HepG2 (cell line): ENCODE data around the gene IYD. TPM values are rescaled to one million over a fixed set of nuclear protein-coding genes. Genes with fewer than 3 reads are reported as not detected.

ENCODE experiments used
- ATAC-seq: fragments of 200-7000 bp; cut with Tn5 transposase; 3 replicates; pipeline ENCODE4 v1.9.1; 2020; ENCODE audit warnings: mild to moderate bottlenecking, moderate library complexity
- BruUV-seq: library from RNA; stranded (reverse); fragments of 400-500 nt; replicated peaks from 2 replicates; lab custom pipeline; 2021; lab: Mats Ljungman, UMichigan
- CTCF ChIA-PET: fragments of 300-600 bp; formaldehyde crosslinking; extraction: SDS; loops from one replicate; lab custom pipeline; 2021; ENCODE audit warnings: low total read pairs, inconsistent platforms, low intra/inter-chr PET ratio; lab: Yijun Ruan, JAX
- POLR2A ChIA-PET: fragments of 350-600 bp; sonication (Branson Sonifier 250); formaldehyde crosslinking; loops from one replicate; lab custom pipeline; 2020; ENCODE audit warnings: antibody characterized with exemption, inconsistent platforms; lab: Yijun Ruan, JAX
- DNase-seq: peaks from one replicate; pipeline ENCODE4 v3.0.0-alpha.2; 2015; ENCODE audit warnings: low spot score
- FAIRE-seq: peaks from 3 replicates; lab custom pipeline; 2011; peaks lifted over from hg19 to GRCh38; lab: Jason Lieb, UNC
- H2AFZ ChIP-seq: one replicate; pipeline ENCODE4 v1.6.1; 2011; ENCODE audit warnings: low read length, inconsistent platforms
- H3K27ac ChIP-seq: fragments of 300-600 bp; 3 replicates; pipeline ENCODE4 v1.8.0; 2011; ENCODE audit warnings: mixed run types, mild to moderate bottlenecking, mixed read lengths, low read length, inconsistent platforms; ENCODE audit not compliant: insufficient read depth; ENCODE audit errors: extremely low read length
- H3K27me3 ChIP-seq, 2 experiments: fragments of 200-600 bp in 1 of 2; 2 replicates in 1 of 2; 3 replicates in 1 of 2; pipeline versions ENCODE4 v1.6.0 to v1.8.0; 2011; ENCODE audit warnings: low read length in 2 of 2, mild to moderate bottlenecking in 2 of 2, moderate library complexity in 2 of 2, inconsistent platforms in 1 of 2; ENCODE audit not compliant: insufficient read depth in 2 of 2, control insufficient read depth in 1 of 2
- H3K36me3 ChIP-seq, 2 experiments: fragments of 200-600 bp in 1 of 2; replicated peaks in 1 of 2; 2 replicates in 1 of 2; 3 replicates in 1 of 2; pipeline versions ENCODE4 v1.5.1 to v1.8.0; 2011; ENCODE audit warnings: low read length in 2 of 2, inconsistent platforms in 1 of 2; ENCODE audit not compliant: insufficient read depth in 2 of 2, control insufficient read depth in 1 of 2
- H3K4me1 ChIP-seq: 2 replicates; pipeline ENCODE4 v1.5.1; 2012; ENCODE audit warnings: low read length, inconsistent platforms; ENCODE audit not compliant: insufficient read depth
- H3K4me2 ChIP-seq: 2 replicates; pipeline ENCODE4 v1.6.0; 2011; ENCODE audit warnings: low read depth, low read length, inconsistent platforms
- H3K4me3 ChIP-seq, 3 experiments: fragments of 200-600 bp in 1 of 3; sonication (generic), shearing (Covaris generic) in 1 of 3; replicated peaks in 1 of 3; 2 replicates each; pipeline ENCODE4 v1.5.1; 2011 to 2016; ENCODE audit warnings: low read length in 3 of 3, inconsistent platforms in 2 of 3, low read depth in 2 of 3, mild to moderate bottlenecking in 2 of 3, control low read depth in 1 of 3, mixed read lengths in 1 of 3; ENCODE audit not compliant: insufficient read depth in 1 of 3
- H3K79me2 ChIP-seq: one replicate; pipeline ENCODE4 v1.6.1; 2011; ENCODE audit warnings: low read length, inconsistent platforms; ENCODE audit not compliant: insufficient read depth
- H3K9ac ChIP-seq: 2 replicates; pipeline ENCODE4 v1.6.0; 2011; ENCODE audit warnings: mild to moderate bottlenecking, low read depth, low read length, inconsistent platforms; ENCODE audit not compliant: insufficient read depth
- H3K9me3 ChIP-seq: 2 replicates; pipeline ENCODE4 v1.5.1; 2012; ENCODE audit warnings: mild to moderate bottlenecking, low read length
- H4K20me1 ChIP-seq: 2 replicates; pipeline ENCODE4 v1.6.0; 2011; ENCODE audit warnings: inconsistent platforms, mild to moderate bottlenecking, low read length, moderate library complexity; ENCODE audit not compliant: insufficient read depth
- ARID2 ChIP-seq: sonication (generic); formaldehyde crosslinking; IDR thresholded peaks from 2 replicates; pipeline ENCODE4 v1.8.1; 2022; ENCODE audit warnings: mild to moderate bottlenecking, missing genetic modification reagents, borderline replicate concordance
- ELF1 ChIP-seq: sonication (generic); formaldehyde crosslinking; IDR thresholded peaks from 2 replicates; pipeline ENCODE4 v1.4.0; 2020; ENCODE audit warnings: missing genetic modification reagents
- MEIS1 ChIP-seq: sonication (generic); formaldehyde crosslinking; IDR thresholded peaks from 2 replicates; pipeline ENCODE4 v1.9.0; 2021; ENCODE audit warnings: mild to moderate bottlenecking, missing genetic modification reagents, moderate library complexity, borderline replicate concordance
- SKI ChIP-seq: fragments of 450-650 bp; IDR thresholded peaks from one replicate; pipeline ENCODE4 v1.6.1; 2018; ENCODE audit warnings: mild to moderate bottlenecking; ENCODE audit not compliant: partially characterized antibody
- SMARCE1 ChIP-seq: fragments of 450-650 bp; IDR thresholded peaks from 2 replicates; pipeline ENCODE4 v1.6.1; 2017; ENCODE audit warnings: borderline replicate concordance
- SOX6 ChIP-seq, 2 experiments: fragments of 450-650 bp in 1 of 2; sonication (generic) in 1 of 2; formaldehyde crosslinking in 1 of 2; IDR thresholded peaks; 2 replicates each; pipeline versions ENCODE4 v1.4.0 to v1.6.1; 2017 to 2020; ENCODE audit warnings: antibody characterized with exemption in 1 of 2, mild to moderate bottlenecking in 1 of 2, missing genetic modification reagents in 1 of 2
- STAG1 ChIP-seq: sonication (generic); formaldehyde crosslinking; IDR thresholded peaks from 2 replicates; pipeline ENCODE4 v1.4.0; 2020; ENCODE audit warnings: missing genetic modification reagents
- XRCC5 ChIP-seq: fragments of 200-400 bp; formaldehyde crosslinking; optimal IDR thresholded peaks from 2 replicates; pipeline ENCODE3; 2017; ENCODE audit warnings: mild to moderate bottlenecking, low read length
- ZNF619 ChIP-seq: sonication (generic); formaldehyde crosslinking; IDR thresholded peaks from 2 replicates; pipeline ENCODE4 v1.4.0; 2020; ENCODE audit warnings: mild to moderate bottlenecking, missing genetic modification reagents
- WGBS: methylation state at CpG from one replicate; pipeline ENCODE4 v1.1.6; 2017; ENCODE audit warnings: low lambda C conversion rate; 5-methylcytosine and 5-hydroxymethylcytosine counted together
- in situ Hi-C: cut with HindIII; loops from 2 replicates; pipeline ENCODE4 v1.10.0; 2017; ENCODE audit warnings: low pct_unique_long_range_greater_than_20kb; ENCODE audit not compliant: extremely low pct_ligation_motif_present
- intact Hi-C: fragments of 100-400 bp; cut with micrococcal nuclease; formaldehyde crosslinking; loops from one replicate; pipeline ENCODE4 v1.10.0; 2022; ENCODE audit not compliant: unreplicated experiment
- polyA plus RNA-seq, 8 experiments: library from polyadenylated mRNA; depleted of rRNA in 3 of 8; stranded (reverse) in 7 of 8; unstranded in 1 of 8; fragments of >200 nt; fragmentation: Illumina TruSeq in 4 of 8; extraction: Trizol in 4 of 8; gene quantifications; 2 replicates each; pipeline versions ENCODE4 v1.2.1 to v1.2.3, GENCODE V29; 2011 to 2016; ENCODE audit warnings: low read depth in 4 of 8, missing spikeins in 1 of 8, mixed read lengths in 1 of 8; ENCODE audit not compliant: insufficient read depth in 1 of 8
- total RNA-seq, 5 experiments: library from RNA; depleted of rRNA; stranded (reverse); fragments of >200 nt; fragmentation: Illumina TruSeq; extraction: Trizol; gene quantifications; 2 replicates each; pipeline ENCODE4 v1.2.3, GENCODE V29; 2016; ENCODE audit warnings: low read depth in 1 of 5
- TF ChIP-seq, protein P1 (sequence below): sonication (generic); formaldehyde crosslinking; IDR thresholded peaks from 2 replicates; pipeline ENCODE4 v1.4.0; 2020; ENCODE audit warnings: missing genetic modification reagents, borderline replicate concordance
- TF ChIP-seq, protein P2 (sequence below): sonication (generic); formaldehyde crosslinking; IDR thresholded peaks from 2 replicates; pipeline ENCODE4 v1.4.0; 2020; ENCODE audit warnings: mild to moderate bottlenecking, missing genetic modification reagents, borderline replicate concordance

The IYD gene
- total and polyA plus RNA-seq, 2 of the 13 experiments (the other 11 are each of a cell fraction or from before 2014, with no cell fraction given) = 0.01 to 0.46 TPM

DNA sequence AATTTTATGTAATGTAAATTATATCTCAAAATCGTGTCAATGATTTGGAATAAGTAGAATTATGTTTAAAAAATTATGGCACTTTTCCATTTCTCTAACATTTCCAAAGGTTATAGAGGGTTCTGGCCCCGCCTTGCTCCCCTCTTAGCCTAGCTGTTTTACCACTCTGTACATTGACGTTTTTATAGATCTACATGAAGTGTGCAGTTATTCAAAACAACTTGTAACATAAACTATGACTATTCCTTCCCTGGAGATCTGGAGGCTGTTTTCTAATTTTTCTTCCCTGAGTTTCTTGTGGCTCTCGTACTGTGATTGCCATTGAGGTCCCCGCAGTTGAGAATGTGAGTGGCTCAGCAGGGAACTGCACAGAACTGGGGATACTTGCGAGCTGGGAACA, 48.4 kb downstream of the IYD start:
- Histone ChIP-seq H3K9me3 (no peaks in the 10 kb centered on the region), H3K36me3 (no peaks in the 10 kb centered on the region), H2AFZ (no peak overlapping the region), H3K4me3 (no peak overlapping the region), H3K79me2 (no peaks in the 10 kb centered on the region), H3K4me2 (no peak overlapping the region), H3K4me1 (no peaks in the 10 kb centered on the region), H3K27ac (no peak overlapping the region), H4K20me1 (no peaks in the 10 kb centered on the region), H3K9ac (no peak overlapping the region), H3K27me3 (no peaks in the 10 kb centered on the region)
- FAIRE-seq (no peak), ATAC-seq (no peak), DNase-seq (no peak)
- ChIA-PET POLR2A (no interaction called here), CTCF (interaction anchor here (1.0 to 6.0 kb wide), 5 partner anchors 183 to 461 kb away, joined by 3 to 107 read pairs (median 11); partner anchors contain the start of gene PLEKHG1)
- no TSS peak for BruUV-seq
- intact Hi-C loops (no loop called here), in situ Hi-C loops (loop anchor here (5.0 to 25.0 kb wide), 4 partner anchors 188 to 920 kb away; no protein-coding TSS in a partner anchor)
- TF ChIP-seq ARID2 (CRISPR knock-in tag) (no peak), STAG1 (no peak), XRCC5 (no peak), ZNF619 (no peak), MEIS1 (CRISPR knock-in tag) (no peak), SKI (no peak), ELF1 (no peak), SOX6 (IDR thresholded peaks at IDR 0.05) (no peak), SOX6 (CRISPR knock-in tag; IDR thresholded peaks at IDR 0.05) (no peak), SMARCE1 (no peak)
- TF ChIP-seq, protein P1, sequence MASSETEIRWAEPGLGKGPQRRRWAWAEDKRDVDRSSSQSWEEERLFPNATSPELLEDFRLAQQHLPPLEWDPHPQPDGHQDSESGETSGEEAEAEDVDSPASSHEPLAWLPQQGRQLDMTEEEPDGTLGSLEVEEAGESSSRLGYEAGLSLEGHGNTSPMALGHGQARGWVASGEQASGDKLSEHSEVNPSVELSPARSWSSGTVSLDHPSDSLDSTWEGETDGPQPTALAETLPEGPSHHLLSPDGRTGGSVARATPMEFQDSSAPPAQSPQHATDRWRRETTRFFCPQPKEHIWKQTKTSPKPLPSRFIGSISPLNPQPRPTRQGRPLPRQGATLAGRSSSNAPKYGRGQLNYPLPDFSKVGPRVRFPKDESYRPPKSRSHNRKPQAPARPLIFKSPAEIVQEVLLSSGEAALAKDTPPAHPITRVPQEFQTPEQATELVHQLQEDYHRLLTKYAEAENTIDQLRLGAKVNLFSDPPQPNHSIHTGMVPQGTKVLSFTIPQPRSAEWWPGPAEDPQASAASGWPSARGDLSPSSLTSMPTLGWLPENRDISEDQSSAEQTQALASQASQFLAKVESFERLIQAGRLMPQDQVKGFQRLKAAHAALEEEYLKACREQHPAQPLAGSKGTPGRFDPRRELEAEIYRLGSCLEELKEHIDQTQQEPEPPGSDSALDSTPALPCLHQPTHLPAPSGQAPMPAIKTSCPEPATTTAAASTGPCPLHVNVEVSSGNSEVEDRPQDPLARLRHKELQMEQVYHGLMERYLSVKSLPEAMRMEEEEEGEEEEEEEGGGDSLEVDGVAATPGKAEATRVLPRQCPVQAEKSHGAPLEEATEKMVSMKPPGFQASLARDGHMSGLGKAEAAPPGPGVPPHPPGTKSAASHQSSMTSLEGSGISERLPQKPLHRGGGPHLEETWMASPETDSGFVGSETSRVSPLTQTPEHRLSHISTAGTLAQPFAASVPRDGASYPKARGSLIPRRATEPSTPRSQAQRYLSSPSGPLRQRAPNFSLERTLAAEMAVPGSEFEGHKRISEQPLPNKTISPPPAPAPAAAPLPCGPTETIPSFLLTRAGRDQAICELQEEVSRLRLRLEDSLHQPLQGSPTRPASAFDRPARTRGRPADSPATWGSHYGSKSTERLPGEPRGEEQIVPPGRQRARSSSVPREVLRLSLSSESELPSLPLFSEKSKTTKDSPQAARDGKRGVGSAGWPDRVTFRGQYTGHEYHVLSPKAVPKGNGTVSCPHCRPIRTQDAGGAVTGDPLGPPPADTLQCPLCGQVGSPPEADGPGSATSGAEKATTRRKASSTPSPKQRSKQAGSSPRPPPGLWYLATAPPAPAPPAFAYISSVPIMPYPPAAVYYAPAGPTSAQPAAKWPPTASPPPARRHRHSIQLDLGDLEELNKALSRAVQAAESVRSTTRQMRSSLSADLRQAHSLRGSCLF (CRISPR knock-in tag) = no peak
- TF ChIP-seq, protein P2, sequence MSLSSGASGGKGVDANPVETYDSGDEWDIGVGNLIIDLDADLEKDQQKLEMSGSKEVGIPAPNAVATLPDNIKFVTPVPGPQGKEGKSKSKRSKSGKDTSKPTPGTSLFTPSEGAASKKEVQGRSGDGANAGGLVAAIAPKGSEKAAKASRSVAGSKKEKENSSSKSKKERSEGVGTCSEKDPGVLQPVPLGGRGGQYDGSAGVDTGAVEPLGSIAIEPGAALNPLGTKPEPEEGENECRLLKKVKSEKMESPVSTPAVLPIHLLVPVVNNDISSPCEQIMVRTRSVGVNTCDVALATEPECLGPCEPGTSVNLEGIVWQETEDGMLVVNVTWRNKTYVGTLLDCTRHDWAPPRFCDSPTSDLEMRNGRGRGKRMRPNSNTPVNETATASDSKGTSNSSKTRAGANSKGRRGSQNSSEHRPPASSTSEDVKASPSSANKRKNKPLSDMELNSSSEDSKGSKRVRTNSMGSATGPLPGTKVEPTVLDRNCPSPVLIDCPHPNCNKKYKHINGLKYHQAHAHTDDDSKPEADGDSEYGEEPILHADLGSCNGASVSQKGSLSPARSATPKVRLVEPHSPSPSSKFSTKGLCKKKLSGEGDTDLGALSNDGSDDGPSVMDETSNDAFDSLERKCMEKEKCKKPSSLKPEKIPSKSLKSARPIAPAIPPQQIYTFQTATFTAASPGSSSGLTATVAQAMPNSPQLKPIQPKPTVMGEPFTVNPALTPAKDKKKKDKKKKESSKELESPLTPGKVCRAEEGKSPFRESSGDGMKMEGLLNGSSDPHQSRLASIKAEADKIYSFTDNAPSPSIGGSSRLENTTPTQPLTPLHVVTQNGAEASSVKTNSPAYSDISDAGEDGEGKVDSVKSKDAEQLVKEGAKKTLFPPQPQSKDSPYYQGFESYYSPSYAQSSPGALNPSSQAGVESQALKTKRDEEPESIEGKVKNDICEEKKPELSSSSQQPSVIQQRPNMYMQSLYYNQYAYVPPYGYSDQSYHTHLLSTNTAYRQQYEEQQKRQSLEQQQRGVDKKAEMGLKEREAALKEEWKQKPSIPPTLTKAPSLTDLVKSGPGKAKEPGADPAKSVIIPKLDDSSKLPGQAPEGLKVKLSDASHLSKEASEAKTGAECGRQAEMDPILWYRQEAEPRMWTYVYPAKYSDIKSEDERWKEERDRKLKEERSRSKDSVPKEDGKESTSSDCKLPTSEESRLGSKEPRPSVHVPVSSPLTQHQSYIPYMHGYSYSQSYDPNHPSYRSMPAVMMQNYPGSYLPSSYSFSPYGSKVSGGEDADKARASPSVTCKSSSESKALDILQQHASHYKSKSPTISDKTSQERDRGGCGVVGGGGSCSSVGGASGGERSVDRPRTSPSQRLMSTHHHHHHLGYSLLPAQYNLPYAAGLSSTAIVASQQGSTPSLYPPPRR = no peak
- WGBS = 31% methylated on average over 6 of the region's 6 CpGs
